Measurements from ENCODE around the gene NNMT.

NNMT gene

DNA sequence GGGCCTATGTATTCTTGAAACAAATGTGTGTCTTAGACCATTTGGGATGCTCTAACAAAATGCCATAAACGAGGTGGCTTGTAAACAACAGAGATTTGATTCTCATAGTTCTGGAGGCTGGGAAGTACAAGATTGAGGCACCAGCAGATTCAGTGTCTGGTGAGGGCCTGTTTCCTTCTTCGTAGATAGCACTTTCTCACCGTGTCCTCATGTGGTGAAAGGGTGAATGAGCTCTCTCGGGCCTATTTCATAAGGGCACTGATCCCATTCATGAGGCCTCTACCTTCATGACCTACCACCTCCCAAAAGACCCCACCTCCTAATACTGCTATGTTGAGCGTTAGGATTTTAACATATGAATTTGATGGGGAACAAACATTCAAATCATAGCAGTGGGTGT lies 6.4 kb upstream of the NNMT start:
- TF ChIP-seq, protein P1, sequence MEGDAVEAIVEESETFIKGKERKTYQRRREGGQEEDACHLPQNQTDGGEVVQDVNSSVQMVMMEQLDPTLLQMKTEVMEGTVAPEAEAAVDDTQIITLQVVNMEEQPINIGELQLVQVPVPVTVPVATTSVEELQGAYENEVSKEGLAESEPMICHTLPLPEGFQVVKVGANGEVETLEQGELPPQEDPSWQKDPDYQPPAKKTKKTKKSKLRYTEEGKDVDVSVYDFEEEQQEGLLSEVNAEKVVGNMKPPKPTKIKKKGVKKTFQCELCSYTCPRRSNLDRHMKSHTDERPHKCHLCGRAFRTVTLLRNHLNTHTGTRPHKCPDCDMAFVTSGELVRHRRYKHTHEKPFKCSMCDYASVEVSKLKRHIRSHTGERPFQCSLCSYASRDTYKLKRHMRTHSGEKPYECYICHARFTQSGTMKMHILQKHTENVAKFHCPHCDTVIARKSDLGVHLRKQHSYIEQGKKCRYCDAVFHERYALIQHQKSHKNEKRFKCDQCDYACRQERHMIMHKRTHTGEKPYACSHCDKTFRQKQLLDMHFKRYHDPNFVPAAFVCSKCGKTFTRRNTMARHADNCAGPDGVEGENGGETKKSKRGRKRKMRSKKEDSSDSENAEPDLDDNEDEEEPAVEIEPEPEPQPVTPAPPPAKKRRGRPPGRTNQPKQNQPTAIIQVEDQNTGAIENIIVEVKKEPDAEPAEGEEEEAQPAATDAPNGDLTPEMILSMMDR (conservative IDR thresholded peaks at IDR 0.05; ENCODE audit: low read depth, low read length): no peak
- no peak overlapping the region for H3K4me3 ChIP-seq (ENCODE audit: low read depth, low read length)
- no peak for DNase-seq (ENCODE audit: low read depth)

DNA sequence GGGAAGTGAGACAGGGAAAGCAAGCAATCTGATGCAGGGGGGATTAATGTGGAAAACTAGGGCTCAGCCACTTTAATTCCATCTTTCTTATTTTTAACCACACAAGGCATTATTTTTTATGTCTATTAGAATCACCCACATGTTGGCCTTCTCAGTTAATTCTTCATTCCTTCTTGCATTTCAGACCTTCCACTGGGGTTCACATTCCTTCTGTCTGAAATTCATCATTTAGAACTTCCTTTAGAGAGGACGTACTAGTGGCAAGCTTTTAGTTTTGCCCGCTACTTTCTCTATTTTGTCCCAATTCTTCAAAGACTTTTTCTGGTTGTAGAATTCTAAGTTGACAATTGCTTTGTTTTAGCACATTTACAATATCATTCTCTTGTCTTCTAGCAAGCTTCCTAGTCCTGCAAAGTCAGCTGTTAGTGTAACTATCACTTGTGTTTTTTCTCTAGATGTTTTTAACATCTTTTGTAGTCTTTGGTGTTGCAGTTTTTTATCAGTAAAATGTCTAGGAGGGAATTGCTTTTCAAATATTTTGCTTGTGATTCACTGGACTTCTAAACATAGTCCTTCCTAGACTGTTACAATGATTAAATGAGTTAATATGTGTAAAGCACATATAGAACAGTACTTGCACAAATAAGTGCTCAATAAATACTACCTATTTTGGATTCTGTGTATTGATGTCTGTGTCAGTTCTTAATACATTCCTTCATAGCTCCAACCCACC lies 5.5 kb upstream of the NNMT start:
- TF ChIP-seq, protein P1 (conservative IDR thresholded peaks at IDR 0.05; ENCODE audit: low read depth, low read length): no peak
- H3K4me3 ChIP-seq (ENCODE audit: low read depth, low read length): no peak overlapping the region
- peak; percentile 66 for DNase-seq (ENCODE audit: low read depth)

DNA sequence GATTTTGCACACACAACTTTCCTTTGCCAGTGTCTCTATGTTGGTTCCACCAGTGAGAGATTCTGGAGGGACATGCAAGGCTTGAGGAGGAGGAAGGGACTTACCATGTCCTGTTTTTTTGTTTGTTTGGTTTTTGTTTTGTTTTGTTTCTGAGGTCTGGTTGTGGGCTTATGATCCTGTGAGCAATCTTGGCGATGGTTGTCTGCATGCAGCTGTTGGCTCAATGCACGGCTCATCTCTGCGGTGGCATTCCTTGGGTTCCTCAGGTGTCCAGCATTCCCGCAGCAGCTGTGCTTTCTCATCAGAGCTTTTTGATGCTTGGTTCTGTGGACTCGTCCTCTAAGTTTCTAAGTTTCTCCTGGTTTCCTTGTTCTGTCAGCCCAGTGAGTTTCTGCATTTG lies 4.8 kb upstream of the NNMT start:
- TF ChIP-seq, protein P1 (conservative IDR thresholded peaks at IDR 0.05; ENCODE audit: low read depth, low read length): no peak
- DNase-seq (ENCODE audit: low read depth): peak; percentile 94
- peak overlapping the region; percentile 6 for H3K4me3 ChIP-seq (ENCODE audit: low read depth, low read length)

DNA sequence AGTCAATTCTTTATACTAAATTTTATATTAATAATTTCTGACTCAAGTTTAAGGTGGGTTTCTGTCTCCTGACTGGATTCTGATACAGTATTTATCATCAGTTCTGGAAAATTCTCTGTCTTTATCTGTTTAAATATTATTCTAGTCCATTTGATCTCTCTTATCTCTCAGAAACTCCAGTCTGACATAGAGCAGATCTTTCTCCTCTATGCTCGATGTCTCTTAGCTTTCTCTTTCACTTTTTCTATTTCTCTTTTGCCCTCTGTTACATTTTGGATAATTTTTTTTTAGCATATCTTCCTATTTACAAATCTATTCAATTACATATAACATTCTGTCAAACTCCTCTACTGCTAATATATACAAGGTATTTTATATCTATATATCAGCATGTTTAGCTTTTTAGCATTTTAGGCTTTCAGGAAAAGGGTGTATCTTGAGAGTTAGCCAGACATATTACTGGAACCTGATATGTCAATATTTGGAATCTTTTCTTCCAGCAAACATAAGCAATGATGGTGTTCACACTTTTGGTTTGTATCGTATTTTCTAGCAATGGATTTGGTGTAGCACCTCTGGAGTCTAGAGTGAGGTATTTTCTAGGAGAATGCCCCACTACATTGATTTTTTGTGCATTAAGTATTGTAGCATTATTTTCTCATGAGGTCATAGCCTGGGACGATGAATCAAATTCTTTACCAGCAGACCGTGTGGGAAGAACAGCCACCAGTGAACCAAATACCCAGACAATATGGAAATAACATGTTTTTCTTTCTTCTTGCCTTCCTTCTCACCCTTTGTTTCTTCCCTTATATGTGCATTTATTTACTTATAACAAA lies 4.1 kb upstream of the NNMT start:
- peak overlapping the region; percentile 6 for H3K4me3 ChIP-seq (ENCODE audit: low read depth, low read length)
- DNase-seq (ENCODE audit: low read depth): peak; percentile 94

DNA sequence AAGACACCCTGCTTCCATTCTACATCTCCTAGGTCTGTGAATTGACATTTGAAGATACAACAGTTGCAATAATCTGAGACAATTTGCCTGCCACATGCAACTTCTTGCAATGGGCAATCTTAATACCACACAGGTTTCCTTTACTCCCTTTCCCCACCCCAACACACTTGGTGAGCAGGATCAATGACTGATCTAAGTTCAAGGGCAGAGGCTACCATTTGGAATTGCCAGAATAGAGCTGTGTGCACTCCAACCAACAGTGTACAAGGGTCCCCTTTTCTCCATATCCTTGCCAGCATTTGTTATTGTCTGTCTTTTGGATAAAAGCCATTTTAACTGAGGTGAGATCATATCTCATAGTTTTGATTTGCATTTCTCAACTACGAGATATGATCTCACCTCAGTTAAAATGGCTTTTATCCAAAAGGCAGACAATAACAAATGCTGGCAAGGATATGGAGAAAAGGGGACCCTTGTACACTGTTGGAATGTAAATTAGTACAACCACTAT lies 2.9 kb upstream of the NNMT start:
- DNase-seq (ENCODE audit: low read depth): no peak
- H3K4me3 ChIP-seq (ENCODE audit: low read depth, low read length): no peak overlapping the region
- TF ChIP-seq, protein P1 (conservative IDR thresholded peaks at IDR 0.05; ENCODE audit: low read depth, low read length): no peak

More for the DNA sequence above, 4.1 kb upstream of the NNMT start:
- TF ChIP-seq, protein P1 (conservative IDR thresholded peaks at IDR 0.05; ENCODE audit: low read depth, low read length): no peak

DNA sequence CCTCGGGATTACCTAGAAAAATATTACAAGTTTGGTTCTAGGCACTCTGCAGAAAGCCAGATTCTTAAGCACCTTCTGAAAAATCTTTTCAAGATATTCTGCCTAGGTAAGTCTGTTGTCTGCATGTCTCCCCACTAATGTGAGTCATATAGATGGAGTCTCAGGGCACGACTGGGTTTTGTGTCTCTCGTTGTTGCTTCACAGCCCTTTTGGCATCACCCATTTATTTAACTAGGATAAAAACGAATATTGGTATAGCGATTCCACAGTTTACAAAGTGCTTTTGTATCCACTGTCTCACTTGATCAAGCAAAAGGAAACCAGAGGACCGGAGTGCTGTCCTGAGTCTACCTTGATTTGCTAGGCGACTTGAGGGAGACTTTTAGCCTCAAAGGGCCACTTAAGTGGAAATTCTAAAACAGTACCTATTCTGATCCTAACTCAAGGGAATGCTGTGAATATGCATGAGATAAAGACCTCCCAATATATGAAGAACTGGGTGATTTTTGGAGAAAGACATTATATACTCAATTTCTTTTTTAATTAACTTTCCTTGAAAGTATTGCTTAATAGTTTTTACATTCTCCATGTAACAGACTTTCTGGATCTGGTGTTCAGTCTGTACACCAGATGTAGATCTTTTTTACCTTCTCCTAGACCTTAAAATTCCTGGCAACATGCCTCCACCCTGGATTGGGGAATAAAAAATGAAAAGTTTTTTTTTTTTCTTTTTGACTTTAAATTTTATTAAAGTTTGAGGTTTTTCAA lies 590 bp downstream of the NNMT start:
- H3K4me3 ChIP-seq (ENCODE audit: low read depth, low read length): peak overlapping the region; percentile 68
- TF ChIP-seq, protein P1 (conservative IDR thresholded peaks at IDR 0.05; ENCODE audit: low read depth, low read length): no peak
- DNase-seq (ENCODE audit: low read depth): peak; percentile 76
